ENCODE data around the gene TRIM38.
"Not testable (repeated sequence)": the region's sequence is repeated elsewhere in the genome, so short reads cannot be mapped to it uniquely, and the experiment has no call there.

TRIM38 gene

DNA sequence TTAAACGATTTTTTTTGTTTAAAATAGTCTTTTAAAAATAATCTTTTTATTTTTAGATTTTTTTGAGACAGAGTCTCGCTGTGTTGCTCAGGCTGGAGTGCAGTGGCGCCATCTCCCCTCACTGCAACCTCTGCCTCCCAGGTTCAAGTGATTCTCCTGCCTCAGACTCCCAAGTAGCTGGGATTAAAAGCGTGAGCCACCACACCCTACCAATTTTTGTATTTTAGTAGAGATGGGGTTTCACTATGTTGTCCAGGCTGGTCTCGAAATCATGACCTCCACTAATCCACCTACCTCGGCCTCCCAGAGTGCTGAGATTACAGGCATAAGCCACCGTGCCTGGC, 30.7 kb downstream of the TRIM38 start:
- H3K9me3 ChIP-seq (ENCODE audit: control insufficient read depth, insufficient read depth, low read depth, low read length); H3K36me3 ChIP-seq (ENCODE audit: control insufficient read depth in 2 of 2, insufficient read depth in 1 of 2, low read length in 2 of 2); H3K27ac ChIP-seq (ENCODE audit: extremely low read depth, low read depth, low read length); H3K4me1 ChIP-seq (ENCODE audit: control insufficient read depth, insufficient read depth, low read length): not testable (repeated sequence)
- CTCF ChIA-PET, result interaction anchor here (0.6 to 5.9 kb wide), 29 partner anchors 10 to 1499 kb away, joined by 3 to 102 read pairs (median 8); partner anchors contain the start of gene TRIM38
- H3K4me3 ChIP-seq (ENCODE audit: low read depth, low read length), result peak overlapping the region; percentile 55
- peak; percentile 34; the same call in 1 of the 2 replicates for TF ChIP-seq GLIS1 (tag by site-specific recombination; IDR thresholded peaks at IDR 0.05)
- peak; percentile 82 for TF ChIP-seq ZNF121 (tag by site-specific recombination; IDR thresholded peaks at IDR 0.05)
- POLR2A ChIA-PET, result interaction anchor here (0.7 to 3.2 kb wide), 12 partner anchors 10 to 131 kb away, joined by 3 to 58 read pairs (median 8); partner anchors contain the start of gene TRIM38

DNA sequence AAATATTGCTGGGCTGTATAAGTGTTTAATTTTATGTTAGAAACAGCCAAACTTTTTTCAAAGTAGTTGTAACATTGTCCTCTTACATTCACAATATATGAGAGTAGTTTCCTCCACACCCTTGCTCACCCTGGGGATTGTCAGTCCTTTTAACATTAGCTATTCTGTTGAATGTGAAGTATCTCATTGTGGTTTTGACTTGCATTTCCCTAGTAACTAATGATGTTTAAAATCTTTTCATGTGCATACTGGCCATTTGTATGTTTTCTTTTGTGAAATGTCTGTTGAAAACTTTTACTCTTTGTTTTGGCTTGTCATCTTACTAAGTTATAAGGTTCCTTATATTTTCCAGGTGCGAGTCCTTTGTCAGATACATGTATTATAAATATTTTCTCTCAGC, 32.9 kb downstream of the TRIM38 start:
- CTCF ChIA-PET, result interaction anchor here (1.7 to 5.9 kb wide), 3 partner anchors 8 to 20 kb away, joined by 4 to 102 read pairs (median 22); no protein-coding TSS in a partner anchor
- TF ChIP-seq, protein P1, sequence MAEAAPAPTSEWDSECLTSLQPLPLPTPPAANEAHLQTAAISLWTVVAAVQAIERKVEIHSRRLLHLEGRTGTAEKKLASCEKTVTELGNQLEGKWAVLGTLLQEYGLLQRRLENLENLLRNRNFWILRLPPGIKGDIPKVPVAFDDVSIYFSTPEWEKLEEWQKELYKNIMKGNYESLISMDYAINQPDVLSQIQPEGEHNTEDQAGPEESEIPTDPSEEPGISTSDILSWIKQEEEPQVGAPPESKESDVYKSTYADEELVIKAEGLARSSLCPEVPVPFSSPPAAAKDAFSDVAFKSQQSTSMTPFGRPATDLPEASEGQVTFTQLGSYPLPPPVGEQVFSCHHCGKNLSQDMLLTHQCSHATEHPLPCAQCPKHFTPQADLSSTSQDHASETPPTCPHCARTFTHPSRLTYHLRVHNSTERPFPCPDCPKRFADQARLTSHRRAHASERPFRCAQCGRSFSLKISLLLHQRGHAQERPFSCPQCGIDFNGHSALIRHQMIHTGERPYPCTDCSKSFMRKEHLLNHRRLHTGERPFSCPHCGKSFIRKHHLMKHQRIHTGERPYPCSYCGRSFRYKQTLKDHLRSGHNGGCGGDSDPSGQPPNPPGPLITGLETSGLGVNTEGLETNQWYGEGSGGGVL (tag by site-specific recombination; IDR thresholded peaks at IDR 0.05), result no peak
- TF ChIP-seq GLI4 (tag by site-specific recombination; IDR thresholded peaks at IDR 0.05) (no peak), ZFP3 (tag by site-specific recombination; IDR thresholded peaks at IDR 0.05; ENCODE audit: low read depth) (no peak), KLF1 (tag by site-specific recombination; IDR thresholded peaks at IDR 0.05) (no peak)
- TF ChIP-seq, protein P2, sequence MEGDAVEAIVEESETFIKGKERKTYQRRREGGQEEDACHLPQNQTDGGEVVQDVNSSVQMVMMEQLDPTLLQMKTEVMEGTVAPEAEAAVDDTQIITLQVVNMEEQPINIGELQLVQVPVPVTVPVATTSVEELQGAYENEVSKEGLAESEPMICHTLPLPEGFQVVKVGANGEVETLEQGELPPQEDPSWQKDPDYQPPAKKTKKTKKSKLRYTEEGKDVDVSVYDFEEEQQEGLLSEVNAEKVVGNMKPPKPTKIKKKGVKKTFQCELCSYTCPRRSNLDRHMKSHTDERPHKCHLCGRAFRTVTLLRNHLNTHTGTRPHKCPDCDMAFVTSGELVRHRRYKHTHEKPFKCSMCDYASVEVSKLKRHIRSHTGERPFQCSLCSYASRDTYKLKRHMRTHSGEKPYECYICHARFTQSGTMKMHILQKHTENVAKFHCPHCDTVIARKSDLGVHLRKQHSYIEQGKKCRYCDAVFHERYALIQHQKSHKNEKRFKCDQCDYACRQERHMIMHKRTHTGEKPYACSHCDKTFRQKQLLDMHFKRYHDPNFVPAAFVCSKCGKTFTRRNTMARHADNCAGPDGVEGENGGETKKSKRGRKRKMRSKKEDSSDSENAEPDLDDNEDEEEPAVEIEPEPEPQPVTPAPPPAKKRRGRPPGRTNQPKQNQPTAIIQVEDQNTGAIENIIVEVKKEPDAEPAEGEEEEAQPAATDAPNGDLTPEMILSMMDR (tag by site-specific recombination; IDR thresholded peaks at IDR 0.05), result no peak
- TF ChIP-seq, protein P3, sequence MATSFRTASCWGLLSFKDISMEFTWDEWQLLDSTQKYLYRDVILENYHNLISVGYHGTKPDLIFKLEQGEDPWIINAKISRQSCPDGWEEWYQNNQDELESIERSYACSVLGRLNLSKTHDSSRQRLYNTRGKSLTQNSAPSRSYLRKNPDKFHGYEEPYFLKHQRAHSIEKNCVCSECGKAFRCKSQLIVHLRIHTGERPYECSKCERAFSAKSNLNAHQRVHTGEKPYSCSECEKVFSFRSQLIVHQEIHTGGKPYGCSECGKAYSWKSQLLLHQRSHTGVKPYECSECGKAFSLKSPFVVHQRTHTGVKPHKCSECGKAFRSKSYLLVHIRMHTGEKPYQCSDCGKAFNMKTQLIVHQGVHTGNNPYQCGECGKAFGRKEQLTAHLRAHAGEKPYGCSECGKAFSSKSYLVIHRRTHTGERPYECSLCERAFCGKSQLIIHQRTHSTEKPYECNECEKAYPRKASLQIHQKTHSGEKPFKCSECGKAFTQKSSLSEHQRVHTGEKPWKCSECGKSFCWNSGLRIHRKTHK (tag by site-specific recombination; IDR thresholded peaks at IDR 0.05), result no peak
- TF ChIP-seq, protein P4, sequence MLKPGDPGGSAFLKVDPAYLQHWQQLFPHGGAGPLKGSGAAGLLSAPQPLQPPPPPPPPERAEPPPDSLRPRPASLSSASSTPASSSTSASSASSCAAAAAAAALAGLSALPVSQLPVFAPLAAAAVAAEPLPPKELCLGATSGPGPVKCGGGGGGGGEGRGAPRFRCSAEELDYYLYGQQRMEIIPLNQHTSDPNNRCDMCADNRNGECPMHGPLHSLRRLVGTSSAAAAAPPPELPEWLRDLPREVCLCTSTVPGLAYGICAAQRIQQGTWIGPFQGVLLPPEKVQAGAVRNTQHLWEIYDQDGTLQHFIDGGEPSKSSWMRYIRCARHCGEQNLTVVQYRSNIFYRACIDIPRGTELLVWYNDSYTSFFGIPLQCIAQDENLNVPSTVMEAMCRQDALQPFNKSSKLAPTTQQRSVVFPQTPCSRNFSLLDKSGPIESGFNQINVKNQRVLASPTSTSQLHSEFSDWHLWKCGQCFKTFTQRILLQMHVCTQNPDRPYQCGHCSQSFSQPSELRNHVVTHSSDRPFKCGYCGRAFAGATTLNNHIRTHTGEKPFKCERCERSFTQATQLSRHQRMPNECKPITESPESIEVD (tag by site-specific recombination; IDR thresholded peaks at IDR 0.05), result no peak
- POLR2A ChIA-PET, result no interaction called here
- Histone ChIP-seq H3K36me3 (ENCODE audit: control insufficient read depth in 2 of 2, insufficient read depth in 1 of 2, low read length in 2 of 2) (peaks cover 5 to 13% of the 10 kb centered on the region in 2 experiments; a peak in 2 of 3 replicates), H3K27ac (ENCODE audit: extremely low read depth, low read depth, low read length) (no peak overlapping the region), H3K9me3 (ENCODE audit: control insufficient read depth, insufficient read depth, low read depth, low read length) (no peaks in the 10 kb centered on the region), H3K4me1 (ENCODE audit: control insufficient read depth, insufficient read depth, low read length) (no peaks in the 10 kb centered on the region), H3K4me3 (ENCODE audit: low read depth, low read length) (no peak overlapping the region)

DNA sequence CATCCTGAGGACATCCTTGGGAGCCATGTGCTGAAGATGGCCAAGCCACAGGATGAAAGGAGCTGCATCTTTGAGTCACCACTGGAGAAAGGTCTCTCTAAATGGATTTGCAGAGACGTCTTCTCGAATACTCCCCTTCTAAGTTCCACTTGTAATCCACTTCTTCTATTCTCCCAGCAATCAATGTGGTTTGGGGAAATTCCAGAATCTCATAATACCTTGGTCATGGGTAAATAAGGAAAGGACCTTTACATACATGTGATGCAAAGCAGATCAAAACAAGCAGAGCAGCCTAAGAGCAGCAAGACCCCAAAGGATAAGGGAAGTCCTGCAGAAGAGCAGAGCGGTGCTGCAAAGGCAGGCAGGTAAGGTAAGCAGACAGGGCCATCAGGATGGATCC, 35.3 kb downstream of the TRIM38 start:
- CTCF ChIA-PET, result interaction anchor here (1.0 to 1.8 kb wide), 4 partner anchors 10 to 209 kb away, joined by 3 to 9 read pairs (median 4); no protein-coding TSS in a partner anchor
- Histone ChIP-seq H3K36me3 (ENCODE audit: control insufficient read depth in 2 of 2, insufficient read depth in 1 of 2, low read length in 2 of 2) (peaks cover 5 to 13% of the 10 kb centered on the region in 2 experiments; a peak in 2 of 3 replicates), H3K4me1 (ENCODE audit: control insufficient read depth, insufficient read depth, low read length) (no peaks in the 10 kb centered on the region), H3K4me3 (ENCODE audit: low read depth, low read length) (no peak overlapping the region), H3K9me3 (ENCODE audit: control insufficient read depth, insufficient read depth, low read depth, low read length) (no peaks in the 10 kb centered on the region), H3K27ac (ENCODE audit: extremely low read depth, low read depth, low read length) (no peak overlapping the region)
- POLR2A ChIA-PET, result interaction anchor here (1.2 to 1.4 kb wide), 2 partner anchors 23 to 34 kb away, joined by 3 read pairs; a partner anchor contains a TSS
- TF ChIP-seq ZNF175 (tag by site-specific recombination; IDR thresholded peaks at IDR 0.05), result no peak
- TF ChIP-seq ZNF423 (tag by site-specific recombination; IDR thresholded peaks at IDR 0.05), result no peak
- TF ChIP-seq, protein P5, sequence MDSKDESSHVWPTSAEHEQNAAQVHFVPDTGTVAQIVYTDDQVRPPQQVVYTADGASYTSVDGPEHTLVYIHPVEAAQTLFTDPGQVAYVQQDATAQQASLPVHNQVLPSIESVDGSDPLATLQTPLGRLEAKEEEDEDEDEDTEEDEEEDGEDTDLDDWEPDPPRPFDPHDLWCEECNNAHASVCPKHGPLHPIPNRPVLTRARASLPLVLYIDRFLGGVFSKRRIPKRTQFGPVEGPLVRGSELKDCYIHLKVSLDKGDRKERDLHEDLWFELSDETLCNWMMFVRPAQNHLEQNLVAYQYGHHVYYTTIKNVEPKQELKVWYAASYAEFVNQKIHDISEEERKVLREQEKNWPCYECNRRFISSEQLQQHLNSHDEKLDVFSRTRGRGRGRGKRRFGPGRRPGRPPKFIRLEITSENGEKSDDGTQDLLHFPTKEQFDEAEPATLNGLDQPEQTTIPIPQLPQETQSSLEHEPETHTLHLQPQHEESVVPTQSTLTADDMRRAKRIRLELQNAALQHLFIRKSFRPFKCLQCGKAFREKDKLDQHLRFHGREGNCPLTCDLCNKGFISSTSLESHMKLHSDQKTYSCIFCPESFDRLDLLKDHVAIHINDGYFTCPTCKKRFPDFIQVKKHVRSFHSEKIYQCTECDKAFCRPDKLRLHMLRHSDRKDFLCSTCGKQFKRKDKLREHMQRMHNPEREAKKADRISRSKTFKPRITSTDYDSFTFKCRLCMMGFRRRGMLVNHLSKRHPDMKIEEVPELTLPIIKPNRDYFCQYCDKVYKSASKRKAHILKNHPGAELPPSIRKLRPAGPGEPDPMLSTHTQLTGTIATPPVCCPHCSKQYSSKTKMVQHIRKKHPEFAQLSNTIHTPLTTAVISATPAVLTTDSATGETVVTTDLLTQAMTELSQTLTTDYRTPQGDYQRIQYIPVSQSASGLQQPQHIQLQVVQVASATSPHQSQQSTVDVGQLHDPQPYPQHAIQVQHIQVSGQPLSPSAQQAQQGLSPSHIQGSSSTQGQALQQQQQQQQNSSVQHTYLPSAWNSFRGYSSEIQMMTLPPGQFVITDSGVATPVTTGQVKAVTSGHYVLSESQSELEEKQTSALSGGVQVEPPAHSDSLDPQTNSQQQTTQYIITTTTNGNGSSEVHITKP (tag by site-specific recombination; IDR thresholded peaks at IDR 0.05), result no peak
- no peak for TF ChIP-seq ZNF10 (tag by site-specific recombination; IDR thresholded peaks at IDR 0.05)
- TF ChIP-seq ZNF404 (tag by site-specific recombination; IDR thresholded peaks at IDR 0.05), result no peak
- TF ChIP-seq ZNF791 (tag by site-specific recombination; IDR thresholded peaks at IDR 0.05), result no peak
- TF ChIP-seq ZNF140 (tag by site-specific recombination; IDR thresholded peaks at IDR 0.05), result no peak
- TF ChIP-seq ZNF292 (tag by site-specific recombination; IDR thresholded peaks at IDR 0.05; ENCODE audit: borderline replicate concordance, low read depth), result no peak
- no peak for TF ChIP-seq ZNF777 (tag by site-specific recombination; IDR thresholded peaks at IDR 0.05; ENCODE audit: borderline replicate concordance)
- no peak for TF ChIP-seq ZNF664 (tag by site-specific recombination; IDR thresholded peaks at IDR 0.05)
- TF ChIP-seq ZNF747 (tag by site-specific recombination; IDR thresholded peaks at IDR 0.05), result no peak
